Superior temporal gyrus (tissue), 1 donor: ENCODE measurements around the gene MIOX.
"Not testable (repeated sequence)": the region's sequence is repeated elsewhere in the genome, so short reads cannot be mapped to it uniquely, and the experiment has no call there.

Experiments
- DNase-seq: peaks from one replicate; pipeline ENCODE4 v3.0.0-alpha.2; 2016; ENCODE audit errors: extremely low spot score

The MIOX gene

DNA sequence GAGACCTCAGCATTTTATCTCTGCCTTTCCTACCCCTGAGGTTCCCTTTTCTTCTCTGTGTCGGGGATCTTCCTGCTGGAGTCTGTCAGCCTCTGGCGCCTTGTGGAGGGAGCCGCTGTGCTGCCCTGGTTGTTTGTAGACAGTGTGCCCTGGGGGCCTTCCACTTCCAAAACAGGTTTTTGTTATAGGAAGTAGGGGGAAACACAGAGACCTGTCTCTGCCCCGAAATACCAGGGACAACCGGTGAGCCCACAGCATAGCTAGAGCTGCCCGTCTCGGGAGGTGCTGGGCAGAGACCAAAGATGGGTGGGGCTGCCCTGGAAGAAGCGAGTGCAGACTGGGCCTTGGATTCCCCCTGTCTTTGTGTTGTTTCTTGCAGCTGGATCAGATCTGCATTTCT lies 29.4 kb downstream of the MIOX start:
- no peak for DNase-seq

DNA sequence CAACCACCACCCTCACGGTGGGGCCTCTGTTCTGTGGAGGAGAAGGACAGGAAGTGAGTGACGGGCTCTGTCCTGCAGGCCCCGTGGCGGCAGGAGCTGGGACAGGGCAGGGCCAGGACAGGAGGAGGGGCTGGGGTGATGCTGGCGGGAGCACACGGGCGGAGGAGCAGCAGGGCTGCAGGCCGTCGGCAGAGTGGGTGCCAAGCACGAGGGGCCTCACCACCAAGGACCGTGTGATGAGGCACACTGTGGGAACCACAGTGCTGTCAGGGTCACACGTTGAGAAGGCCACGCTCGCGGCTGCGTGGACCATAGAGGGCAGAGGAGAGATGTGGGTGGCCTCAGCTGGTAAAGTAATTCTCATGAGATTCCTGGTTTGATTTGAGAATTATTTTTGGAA lies 30.2 kb downstream of the MIOX start:
- DNase-seq: no peak

- DNase-seq: no peak
Measured at GRCh38 chr22:50517495-50518260, 31.0 kb downstream of the MIOX start.

- no peak for DNase-seq
Measured at GRCh38 chr22:50518606-50519005, 31.9 kb downstream of the MIOX start.

DNA sequence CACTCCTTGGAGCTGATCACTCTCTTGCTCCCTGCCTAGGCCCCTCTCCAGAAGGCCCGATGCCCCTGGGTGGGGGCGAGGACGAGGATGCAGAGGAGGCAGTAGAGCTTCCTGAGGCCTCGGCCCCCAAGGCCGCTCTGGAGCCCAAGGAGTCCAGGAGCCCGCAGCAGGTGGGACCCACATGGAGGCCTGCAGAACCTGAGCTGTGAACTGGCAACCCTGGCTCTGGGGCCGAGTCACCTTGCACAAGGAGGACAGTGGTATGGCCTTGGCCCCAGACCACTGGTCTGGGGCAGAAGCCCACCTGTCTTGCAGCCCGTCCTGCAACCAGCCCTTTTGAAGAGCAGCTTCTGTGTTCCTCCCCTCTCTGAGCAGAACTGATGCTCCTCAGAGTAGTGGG lies 32.5 kb downstream of the MIOX start:
- DNase-seq: no peak

- DNase-seq: not testable (repeated sequence)
Measured at GRCh38 chr22:50520184-50520583, 33.5 kb downstream of the MIOX start.

DNA sequence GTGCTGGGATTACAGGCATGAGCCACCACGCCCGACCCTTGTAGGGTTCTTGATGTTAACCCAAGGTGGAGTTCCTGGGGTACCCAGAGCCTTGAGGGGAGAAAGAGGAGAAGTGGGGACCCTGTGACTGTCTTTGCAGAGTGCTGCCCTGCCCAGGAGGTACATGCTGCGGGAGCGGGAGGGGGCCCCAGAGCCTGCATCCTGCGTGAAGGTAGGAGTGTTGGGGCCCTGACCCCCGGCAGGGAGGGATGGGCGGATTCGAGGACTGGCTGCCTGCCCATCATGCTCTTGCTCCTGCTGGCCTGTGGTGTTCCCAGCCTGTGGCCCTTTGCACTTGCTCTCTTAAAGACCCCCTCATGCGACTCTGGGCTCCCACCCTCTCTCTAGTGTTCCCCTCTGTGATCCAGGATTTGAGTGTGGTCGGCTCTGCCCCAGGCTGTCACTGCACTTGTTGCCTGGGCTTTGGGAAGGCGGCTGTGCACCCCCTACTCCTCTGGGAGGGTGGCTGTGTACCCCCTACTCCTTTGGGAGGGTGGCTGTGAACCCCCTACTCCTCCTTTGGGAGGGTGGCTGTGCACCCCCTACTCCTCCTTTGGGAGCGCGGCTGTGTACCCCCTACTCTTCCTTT lies 34.3 kb downstream of the MIOX start:
- no peak for DNase-seq

GRCh38 chr22:50521710-50522109 lies 35.1 kb downstream of the MIOX start:
- DNase-seq: no peak

DNA sequence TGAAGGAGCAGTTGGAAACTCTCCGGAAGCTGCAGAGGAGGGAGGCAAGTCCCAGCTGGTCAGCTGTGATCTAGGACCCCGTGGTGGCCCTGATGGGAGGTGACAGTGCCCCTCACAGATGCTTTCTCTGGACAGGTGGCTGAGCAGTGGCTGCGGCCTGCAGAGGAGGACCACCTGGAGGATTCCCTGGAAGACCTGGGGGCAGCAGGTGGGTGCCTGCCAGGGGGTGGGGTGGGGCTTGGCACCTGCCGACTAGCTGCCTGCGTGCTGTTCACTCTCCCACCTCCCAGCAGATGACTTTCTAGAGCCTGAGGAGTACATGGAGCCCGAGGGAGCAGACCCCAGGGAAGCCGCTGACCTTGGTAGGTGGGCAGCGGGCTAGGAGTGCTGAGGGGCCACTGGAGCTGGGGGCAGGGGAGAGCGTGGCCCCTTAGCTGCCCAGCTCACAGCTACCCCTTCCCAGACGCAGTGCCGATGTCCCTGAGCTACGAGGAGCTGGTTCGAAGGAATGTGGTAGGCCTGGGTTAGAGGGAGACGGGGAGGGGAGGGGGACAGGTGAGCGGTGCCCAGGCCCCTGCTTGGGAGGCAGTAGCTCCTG lies 35.6 kb downstream of the MIOX start:
- DNase-seq: no peak

DNA sequence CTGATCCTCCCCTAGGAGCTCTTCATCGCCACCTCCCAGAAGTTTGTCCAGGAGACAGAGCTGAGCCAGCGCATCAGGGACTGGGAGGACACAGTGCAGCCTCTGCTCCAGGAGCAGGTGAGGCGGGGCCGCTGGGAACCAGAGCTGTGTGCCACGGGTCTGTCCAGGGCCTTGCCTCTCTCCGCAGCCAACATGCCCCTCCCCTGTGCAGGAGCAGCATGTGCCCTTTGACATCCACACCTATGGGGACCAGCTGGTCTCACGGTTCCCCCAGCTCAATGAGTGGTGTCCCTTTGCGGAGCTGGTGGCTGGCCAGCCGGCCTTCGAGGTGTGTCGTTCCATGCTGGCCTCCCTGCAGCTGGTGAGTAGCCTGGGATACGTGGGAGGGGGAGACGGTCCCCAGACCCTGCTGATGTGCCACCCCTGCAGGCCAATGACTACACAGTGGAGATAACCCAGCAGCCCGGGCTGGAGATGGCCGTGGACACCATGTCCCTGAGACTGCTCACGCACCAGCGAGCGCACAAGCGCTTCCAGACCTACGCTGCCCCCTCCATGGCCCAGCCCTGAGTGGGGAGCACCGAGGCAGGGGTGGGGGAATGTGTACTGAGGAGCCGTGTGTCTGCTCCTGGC lies 36.3 kb downstream of the MIOX start:
- DNase-seq: no peak

- no peak for DNase-seq
Measured at GRCh38 chr22:50523458-50523805, 36.8 kb downstream of the MIOX start.

DNA sequence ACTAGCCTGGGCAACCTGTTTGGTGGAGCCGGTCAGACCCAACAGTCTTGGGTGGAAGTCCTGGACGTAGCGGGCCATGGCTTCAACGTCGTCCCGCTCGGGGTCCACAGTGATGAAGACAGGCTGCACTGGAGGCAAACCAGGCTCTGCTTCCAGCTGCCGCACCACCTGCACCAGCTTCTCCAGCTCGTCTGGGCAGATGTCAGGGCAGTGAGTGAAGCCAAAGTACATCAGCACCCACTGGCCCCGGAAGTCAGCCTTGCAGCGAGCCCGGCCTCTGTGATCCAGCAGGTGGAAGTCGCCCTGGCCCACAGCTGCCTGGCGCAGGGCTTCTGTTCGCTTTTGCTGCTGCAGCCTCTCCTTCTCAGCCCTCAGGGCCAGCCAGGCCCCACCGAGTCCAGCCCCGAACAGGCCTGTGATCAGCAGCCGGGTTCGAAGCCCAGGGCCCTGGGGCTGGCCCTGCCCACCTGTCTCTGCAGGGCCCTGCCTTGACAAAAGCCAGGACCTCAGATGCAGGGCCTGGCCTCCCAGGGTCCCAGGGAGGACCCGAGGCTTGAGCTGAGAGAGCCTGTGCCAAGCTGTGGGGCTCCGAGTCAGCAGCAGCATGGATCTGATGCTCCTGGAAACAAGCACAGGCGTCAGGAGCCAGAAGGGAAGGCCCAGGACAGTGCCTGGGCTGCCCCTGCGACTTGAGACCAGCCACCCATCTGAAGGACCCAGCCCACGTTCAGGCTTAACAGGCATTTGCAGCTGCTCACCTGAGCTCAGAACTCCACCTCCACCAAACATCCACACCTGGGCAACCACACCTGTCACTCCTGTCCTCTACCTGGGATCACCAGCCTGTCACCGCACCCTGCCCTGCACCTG lies 37.4 kb downstream of the MIOX start:
- DNase-seq: no peak

DNA sequence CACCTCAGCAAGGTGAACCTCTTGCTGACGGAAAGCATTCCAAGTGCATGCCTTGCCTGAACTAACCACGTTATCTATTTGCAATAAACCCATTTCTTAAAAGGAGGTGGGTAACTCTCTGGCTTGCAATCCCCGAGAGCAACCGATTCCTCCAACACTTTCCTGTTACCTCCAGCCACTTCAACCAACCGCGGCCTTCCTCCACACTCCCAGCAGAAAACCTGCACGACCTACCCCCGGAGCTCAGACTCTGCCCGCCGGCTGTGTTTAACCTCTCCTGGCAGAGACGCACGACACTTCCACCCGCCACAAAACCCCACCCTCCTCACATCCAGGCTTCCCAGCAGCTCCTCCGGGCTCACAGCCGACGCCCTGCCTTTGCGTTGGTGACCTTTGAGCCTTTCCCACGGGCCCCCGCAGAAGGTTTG lies 38.0 kb downstream of the MIOX start:
- DNase-seq: no peak

DNA sequence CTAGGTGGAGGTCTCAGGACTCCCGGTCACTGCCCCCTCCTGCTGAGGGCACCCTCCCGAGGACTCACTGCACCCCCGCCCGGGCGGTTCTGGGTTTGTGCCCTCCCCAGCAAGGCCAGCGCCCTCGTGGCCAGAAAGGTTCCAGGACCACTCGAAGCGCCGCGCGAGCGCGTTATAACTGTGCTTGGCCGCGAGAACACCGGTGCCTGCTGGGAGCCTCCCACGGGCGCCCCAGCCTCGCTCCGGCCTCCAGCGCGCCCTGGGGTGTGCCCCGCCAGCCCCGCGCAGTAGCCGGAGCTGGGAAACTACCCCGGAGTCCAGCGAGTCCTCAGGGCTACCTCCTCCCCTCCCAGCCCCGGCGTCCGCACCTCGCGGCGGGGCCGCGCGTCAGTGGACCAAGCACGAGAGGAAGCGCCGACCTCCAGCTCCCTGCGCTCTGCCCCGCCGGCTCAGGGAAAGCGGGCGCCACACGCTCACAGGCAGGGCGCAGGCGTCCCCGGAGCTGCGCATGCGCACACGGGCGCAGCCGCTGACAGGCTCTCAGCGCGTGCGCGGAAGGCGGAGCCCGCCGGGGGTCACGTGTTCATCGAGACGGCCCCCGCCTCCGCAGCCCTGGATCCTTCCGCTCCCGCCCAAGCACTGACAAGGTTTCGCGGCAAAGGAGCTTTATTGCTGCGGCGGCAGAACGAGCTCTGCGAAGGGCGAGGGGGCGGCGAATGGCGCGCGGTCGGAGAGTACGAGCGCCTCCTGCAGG lies 38.6 kb downstream of the MIOX start, which contains the start of gene SCO2:
TSS of gene SCO2 (minus strand) at position 495 of the 754 bp plus-strand sequence. CDS start 1,187 bp downstream, outside the sequence.
- peak; percentile 97 for DNase-seq

GRCh38 chr22:50525858-50526107 lies 39.1 kb downstream of the MIOX start:
- no peak for DNase-seq

DNA sequence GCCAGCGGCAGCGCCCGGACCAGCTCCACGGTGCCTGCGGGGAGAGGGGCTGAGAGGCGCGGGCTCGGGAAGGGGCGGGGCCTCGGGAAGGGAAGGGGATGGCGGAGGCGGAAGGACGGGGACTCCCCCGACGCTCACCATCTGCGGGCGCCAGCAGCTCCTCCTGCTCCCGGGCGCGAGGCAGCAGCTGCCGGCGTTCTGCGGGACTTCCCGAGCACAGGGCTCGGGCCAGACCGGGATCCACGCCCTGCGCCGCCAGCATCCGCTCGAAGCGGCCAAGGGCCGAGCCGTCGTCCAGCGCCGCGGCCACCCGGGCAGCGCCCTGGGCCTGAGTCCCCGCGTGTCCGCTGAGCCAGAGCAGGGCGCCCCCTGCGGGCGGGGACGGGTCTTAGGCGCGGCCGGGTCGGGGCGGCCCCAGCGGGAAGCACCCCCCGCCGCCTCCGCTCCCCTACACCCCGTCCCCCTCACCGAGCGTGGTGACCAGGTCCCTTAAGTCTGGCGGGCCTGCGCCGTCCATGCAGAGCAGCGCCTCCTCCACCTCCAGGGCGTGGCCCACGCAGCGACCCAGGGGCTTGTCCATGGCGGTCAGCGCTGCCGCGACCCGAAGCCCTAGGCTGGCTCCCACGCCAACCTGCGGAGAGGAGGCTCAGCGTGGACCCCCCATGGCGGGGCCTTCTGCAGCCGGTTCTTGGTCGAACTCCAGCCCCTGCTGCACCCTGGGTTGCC lies 39.6 kb downstream of the MIOX start:
- DNase-seq: peak; percentile 23

GRCh38 chr22:50526834-50527801 lies 40.5 kb downstream of the MIOX start:
- DNase-seq: no peak

DNA sequence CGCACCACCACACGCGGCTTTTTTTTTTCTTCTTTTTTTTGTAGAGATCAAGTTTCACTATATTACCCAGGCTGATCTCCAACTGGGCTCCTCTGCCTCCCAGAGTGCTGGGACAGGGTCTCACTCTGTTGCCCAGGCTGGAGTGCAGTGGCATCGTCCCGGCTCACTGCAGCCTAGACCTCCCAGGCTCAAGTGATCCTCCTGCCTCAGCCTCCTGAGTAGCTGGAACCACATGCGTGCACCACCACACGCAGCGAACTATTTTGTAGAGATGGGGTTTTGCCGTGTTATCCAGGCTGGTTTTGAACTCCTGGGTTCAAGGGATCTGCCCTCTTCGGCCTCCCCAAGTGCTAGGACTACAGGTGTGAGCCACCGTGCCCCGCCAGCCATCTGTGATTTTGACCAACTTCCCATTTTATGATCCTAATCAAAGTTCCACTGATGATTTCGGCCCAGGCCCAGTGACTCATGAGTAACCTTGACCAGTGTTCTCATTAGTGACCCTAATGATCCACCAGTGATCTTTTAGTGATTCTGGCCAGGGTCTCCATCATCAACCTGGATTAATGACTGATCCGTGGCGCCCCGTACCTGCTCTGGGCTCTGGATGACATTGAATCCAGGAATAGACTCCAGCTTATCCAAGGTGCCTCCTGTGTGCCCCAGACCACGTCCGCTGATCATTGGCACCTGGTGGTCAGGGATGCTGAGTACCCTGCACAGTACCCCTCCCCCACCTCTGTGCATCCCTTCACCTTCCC lies 41.4 kb downstream of the MIOX start:
- no peak for DNase-seq
